ENCODE measurements around the gene NR3C2. TPM values are rescaled to one million over a fixed set of nuclear protein-coding genes. Genes with fewer than 3 reads are reported as not detected.

The NR3C2 gene
- total RNA-seq, 1 experiment from 2014 or later: 2.8 TPM

- Histone ChIP-seq H3K4me1 (ENCODE audit: insufficient read depth, low read length) (no peaks in the 10 kb centered on the region), H2AFZ (ENCODE audit: low read length) (no peak overlapping the region), H3K27me3 (ENCODE audit: low read length) (no peaks in the 10 kb centered on the region), H3K4me3 (ENCODE audit: low read length) (no peak overlapping the region), H3K79me2 (ENCODE audit: low read length) (no peaks in the 10 kb centered on the region), H3K9ac (ENCODE audit: low read length) (no peak overlapping the region), H3K4me2 (ENCODE audit: low read length) (no peak overlapping the region), H3K36me3 (ENCODE audit: low read depth, low read length) (no peaks in the 10 kb centered on the region), H3K27ac (ENCODE audit: low read length) (no peak overlapping the region), H3K9me2 (replicated peaks; ENCODE audit: low read length) (no peaks in the 10 kb centered on the region), H3F3A (ENCODE audit: low read length, unreplicated experiment) (no peaks in the 10 kb centered on the region), H4K20me1 (ENCODE audit: low read length) (no peaks in the 10 kb centered on the region), H3K9me3 (ENCODE audit: low read length) (no peaks in the 10 kb centered on the region)
- no TSS peak for BruUV-seq (replicated peaks)
- no peak for DNase-seq
- POLR2A ChIA-PET (ENCODE audit: unreplicated experiment): no interaction called here
- CTCF ChIA-PET: no interaction called here
- no peak for ATAC-seq
- TF ChIP-seq CTCF (conservative IDR thresholded peaks at IDR 0.05; ENCODE audit: low read depth, low read length) (no peak), EZH2phosphoT487 (IDR thresholded peaks at IDR 0.05; ENCODE audit: borderline replicate concordance, low read length) (no peak), EZH2 (IDR thresholded peaks at IDR 0.05; ENCODE audit: low read length, unreplicated experiment) (no peak)
- intact Hi-C loops (cut with micrococcal nuclease): no loop called here
Measured at GRCh38 chr4:148344941-148345340, 97.3 kb downstream of the NR3C2 start.

- DNase-seq: no peak
- no peaks in the 10 kb centered on the region for H3K4me1 ChIP-seq (ENCODE audit: insufficient read depth, low read length)
- ChIA-PET POLR2A (ENCODE audit: unreplicated experiment) (no interaction called here), CTCF (interaction anchor here (0.6 kb wide), 1 partner anchor 94 kb away, joined by 3 read pairs; no protein-coding TSS in a partner anchor)
- H3K9me2 ChIP-seq (replicated peaks; ENCODE audit: low read length): no peaks in the 10 kb centered on the region
- H3K27me3 ChIP-seq (ENCODE audit: low read length): no peaks in the 10 kb centered on the region
- H4K20me1 ChIP-seq (ENCODE audit: low read length): no peaks in the 10 kb centered on the region
- no peak overlapping the region for H3K4me3 ChIP-seq (ENCODE audit: low read length)
- H3K27ac ChIP-seq (ENCODE audit: low read length): no peak overlapping the region
- BruUV-seq (replicated peaks): no TSS peak
- no peak overlapping the region for H3K9ac ChIP-seq (ENCODE audit: low read length)
- no peaks in the 10 kb centered on the region for H3K36me3 ChIP-seq (ENCODE audit: low read depth, low read length)
- no peak for TF ChIP-seq CTCF (conservative IDR thresholded peaks at IDR 0.05; ENCODE audit: low read depth, low read length)
- no peak for TF ChIP-seq EZH2phosphoT487 (IDR thresholded peaks at IDR 0.05; ENCODE audit: borderline replicate concordance, low read length)
- TF ChIP-seq EZH2 (IDR thresholded peaks at IDR 0.05; ENCODE audit: low read length, unreplicated experiment): no peak
- intact Hi-C loops (cut with micrococcal nuclease): no loop called here
- no peak overlapping the region for H3K4me2 ChIP-seq (ENCODE audit: low read length)
- H3K9me3 ChIP-seq (ENCODE audit: low read length): no peaks in the 10 kb centered on the region
- H3K79me2 ChIP-seq (ENCODE audit: low read length): no peaks in the 10 kb centered on the region
- no peaks in the 10 kb centered on the region for H3F3A ChIP-seq (ENCODE audit: low read length, unreplicated experiment)
- no peak overlapping the region for H2AFZ ChIP-seq (ENCODE audit: low read length)
- no peak for ATAC-seq
Measured at GRCh38 chr4:148344352-148344751, 97.9 kb downstream of the NR3C2 start.

- H2AFZ ChIP-seq (ENCODE audit: low read length): no peak overlapping the region
- no peaks in the 10 kb centered on the region for H4K20me1 ChIP-seq (ENCODE audit: low read length)
- no peak overlapping the region for H3K4me2 ChIP-seq (ENCODE audit: low read length)
- DNase-seq (no peak), ATAC-seq (no peak)
- POLR2A ChIA-PET (ENCODE audit: unreplicated experiment): no interaction called here
- H3K79me2 ChIP-seq (ENCODE audit: low read length): no peaks in the 10 kb centered on the region
- H3K27ac ChIP-seq (ENCODE audit: low read length): no peak overlapping the region
- no peak for TF ChIP-seq EZH2phosphoT487 (IDR thresholded peaks at IDR 0.05; ENCODE audit: borderline replicate concordance, low read length)
- TF ChIP-seq CTCF (conservative IDR thresholded peaks at IDR 0.05; ENCODE audit: low read depth, low read length): no peak
- no peak for TF ChIP-seq EZH2 (IDR thresholded peaks at IDR 0.05; ENCODE audit: low read length, unreplicated experiment)
- H3K9me3 ChIP-seq (ENCODE audit: low read length): no peaks in the 10 kb centered on the region
- CTCF ChIA-PET: no interaction called here
- intact Hi-C loops (cut with micrococcal nuclease): no loop called here
- no peak overlapping the region for H3K4me3 ChIP-seq (ENCODE audit: low read length)
- BruUV-seq (replicated peaks): no TSS peak
- no peaks in the 10 kb centered on the region for H3F3A ChIP-seq (ENCODE audit: low read length, unreplicated experiment)
- no peak overlapping the region for H3K9ac ChIP-seq (ENCODE audit: low read length)
- no peaks in the 10 kb centered on the region for H3K27me3 ChIP-seq (ENCODE audit: low read length)
- H3K36me3 ChIP-seq (ENCODE audit: low read depth, low read length): no peaks in the 10 kb centered on the region
- no peaks in the 10 kb centered on the region for H3K4me1 ChIP-seq (ENCODE audit: insufficient read depth, low read length)
- H3K9me2 ChIP-seq (replicated peaks; ENCODE audit: low read length): no peaks in the 10 kb centered on the region
Measured at GRCh38 chr4:148341980-148342800, 100.0 kb downstream of the NR3C2 start.
